ENCODE results near the gene SREBF1. TPM values are rescaled to one million over a fixed set of nuclear protein-coding genes. Genes with fewer than 3 reads are reported as not detected.

The SREBF1 gene
- total and polyA plus RNA-seq, 2 of the 4 experiments (the other 2 are of a cell fraction): 3.4 to 20.4 TPM

- Histone ChIP-seq H4K20me1 (ENCODE audit: insufficient read depth, low read length) (peaks cover 93% of the 10 kb centered on the region), H3K27ac (ENCODE audit: insufficient read depth, low read length) (peak overlapping the region; percentile 4; the same call in 1 of the 2 replicates), H2BK15ac (ENCODE audit: low read depth, low read length) (no peak overlapping the region), H3K4ac (ENCODE audit: low read depth, low read length) (no peak overlapping the region), H3K23ac (ENCODE audit: low read depth, low read length) (no peak overlapping the region), H3K9me3 (ENCODE audit: control insufficient read depth, insufficient read depth, low read length) (no peaks in the 10 kb centered on the region), H2AFZ (replicated peaks; ENCODE audit: low read length, poor library complexity) (no peak overlapping the region), H2BK20ac (ENCODE audit: low read depth, low read length) (no peak overlapping the region), H3K56ac (ENCODE audit: extremely low read depth, insufficient read depth, low read length) (no peak overlapping the region), H2AK5ac (ENCODE audit: low read depth, low read length) (no peak overlapping the region), H2AK9ac (replicated peaks; ENCODE audit: low read depth, low read length, poor library complexity) (no peak overlapping the region), H3K4me2 (ENCODE audit: low read depth, low read length) (no peak overlapping the region), H3K79me1 (ENCODE audit: low read depth in 1 of 2, low read length in 2 of 2) (peaks cover 21 to 85% of the 10 kb centered on the region in 2 experiments), H3K14ac (replicated peaks; ENCODE audit: low read depth, low read length) (no peak overlapping the region), H2BK5ac (ENCODE audit: low read depth, low read length, poor library complexity, severe bottlenecking) (no peak overlapping the region), H3K9ac (ENCODE audit: low read depth, low read length) (no peak overlapping the region), H3K36me3 (ENCODE audit: control insufficient read depth, insufficient read depth, low read length) (peaks cover 2% of the 10 kb centered on the region; the same call in 1 of the 2 replicates), H3K4me3 (ENCODE audit: insufficient read depth, low read depth, low read length) (no peak overlapping the region), H4K8ac (ENCODE audit: low read depth in 2 of 2, low read length in 2 of 2) (no peak overlapping the region), H3K9me1 (ENCODE audit: insufficient read depth, low read length) (peaks cover 2% of the 10 kb centered on the region; the same call in 1 of the 2 replicates), H4K5ac (ENCODE audit: low read depth, low read length) (no peak overlapping the region), H3K4me1 (ENCODE audit: control insufficient read depth, insufficient read depth, low read length) (peaks cover 34% of the 10 kb centered on the region), H2BK120ac (ENCODE audit: low read depth, low read length) (no peak overlapping the region), H4K91ac (ENCODE audit: insufficient read depth, low read depth, low read length) (no peak overlapping the region), H3K18ac (ENCODE audit: low read depth, low read length) (no peak overlapping the region), H3K27me3 (ENCODE audit: control insufficient read depth, insufficient read depth, low read length) (no peaks in the 10 kb centered on the region)
- BruUV-seq (replicated peaks): no TSS peak
- dilution Hi-C loops (cut with HindIII; ENCODE audit: low sequenced_read_pairs, unreplicated experiment) (no loop called here), intact Hi-C loops (cut with micrococcal nuclease) (no loop called here), in situ Hi-C loops (cut with MboI; ENCODE audit: low sequenced_read_pairs) (no loop called here)
- DNase-seq: peak; percentile 81
- peak; percentile 38 for ATAC-seq (ENCODE audit: low read depth)
- CTCF ChIA-PET: no interaction called here
- TF ChIP-seq MAZ (IDR thresholded peaks at IDR 0.05; ENCODE audit: borderline replicate concordance, low read depth, low read length) (peak; percentile 50; the same call in 1 of the 2 replicates), POLR2A (IDR thresholded peaks at IDR 0.05; ENCODE audit: low read depth, low read length) (no peak)
- POLR2A ChIA-PET (ENCODE audit: unreplicated experiment): no interaction called here
- WGBS, 2 experiments (ENCODE audit: extremely low coverage in 2 of 2, insufficient read length in 1 of 2): 9% methylated on average over 1 of the region's 8 CpGs; no CpG with 5 or more reads in 1 of the 2 experiments
Measured at GRCh38 chr17:17778308-17779014, 58.3 kb downstream of the SREBF1 start.

Data from IMR-90 (cell line).